B cell (primary cell): Measurements from ENCODE around the gene PRDM5. TPM values are rescaled to one million over a fixed set of nuclear protein-coding genes. Genes with fewer than 3 reads are reported as not detected.

Experiments
- polyA plus RNA-seq: library from polyadenylated mRNA; depleted of rRNA; stranded (reverse); fragments of >200 nt; gene quantifications from 2 replicates; pipeline ENCODE4 v1.2.3, GENCODE V29; 2012
- small RNA-seq: library from RNA; depleted of rRNA; stranded (forward); fragments of <200 nt; gene quantifications from one replicate; pipeline ENCODE3, GENCODE V24; 2012; ENCODE audit warnings: low replicate concordance, low read depth; ENCODE audit not compliant: insufficient read length
- total RNA-seq, 2 donors: library from RNA; stranded (reverse); fragments of 120-200 nt in 1 of 2; gene quantifications; 1 replicate in 1 of 2; 2 replicates in 1 of 2; pipeline versions ENCODE4 v1.2.3 to v1.2.4, GENCODE V29; 2013 to 2022

PRDM5 gene
- total and polyA plus RNA-seq, 2 donors (not counting 1 experiment from before 2014, with no cell fraction given), result not detected

Small RNAs within 50 kb of the gene (small RNA-seq; reads per million reads assigned to genes)
- not detected for gene RNU6-550P

Other genes starting within 250 kb of the PRDM5 start
- gene NDNF, start 149.8 kb upstream of the PRDM5 start, total RNA-seq, result not detected in 2 replicates
- gene NDNF, start 149.8 kb upstream of the PRDM5 start, polyA plus RNA-seq, result not detected in 2 replicates
- not detected in 2 replicates for gene TNIP3, start 241.6 kb upstream of the PRDM5 start, total RNA-seq
- not detected in 2 replicates for gene TNIP3, start 241.6 kb upstream of the PRDM5 start, polyA plus RNA-seq